ENCODE measurements around the gene GTF2E1. TPM values are rescaled to one million over a fixed set of nuclear protein-coding genes. Genes with fewer than 3 reads are reported as not detected.

The GTF2E1 gene
- total RNA-seq, 1 donor = 13.0 TPM

- Histone ChIP-seq H3K27ac (ENCODE audit: low read depth, low read length) (no peak overlapping the region), H2AFZ (ENCODE audit: low read length) (no peak overlapping the region), H3K27me3 (ENCODE audit: insufficient read depth, low read length) (no peaks in the 10 kb centered on the region), H3K4me3 (ENCODE audit: insufficient read depth, low read length) (no peak overlapping the region), H3K36me3 (ENCODE audit: insufficient read depth, low read length) (no peaks in the 10 kb centered on the region), H3K4me2 (ENCODE audit: insufficient read depth, low read length) (no peak overlapping the region), H3K9me3 (ENCODE audit: low read depth, low read length) (no peaks in the 10 kb centered on the region), H3K4me1 (ENCODE audit: insufficient read depth, low read length) (no peaks in the 10 kb centered on the region), H4K20me1 (ENCODE audit: insufficient read depth, low read length) (no peaks in the 10 kb centered on the region), H3K79me2 (ENCODE audit: insufficient read depth, low read length) (no peaks in the 10 kb centered on the region)
- no peak for TF ChIP-seq CTCF (IDR thresholded peaks at IDR 0.05; ENCODE audit: extremely low read depth, low read depth, low read length)
- no peak for DNase-seq (ENCODE audit: insufficient read length, low spot score, missing footprints)
Observed at GRCh38 chr3:120820748-120821147, 78.2 kb downstream of the GTF2E1 start.

GRCh38 chr3:120821426-120821825, 78.9 kb downstream of the GTF2E1 start:
- H3K27ac ChIP-seq (ENCODE audit: low read depth, low read length) = no peak overlapping the region
- no peaks in the 10 kb centered on the region for H3K27me3 ChIP-seq (ENCODE audit: insufficient read depth, low read length)
- no peak overlapping the region for H3K4me3 ChIP-seq (ENCODE audit: insufficient read depth, low read length)
- no peaks in the 10 kb centered on the region for H3K36me3 ChIP-seq (ENCODE audit: insufficient read depth, low read length)
- no peaks in the 10 kb centered on the region for H3K79me2 ChIP-seq (ENCODE audit: insufficient read depth, low read length)
- no peaks in the 10 kb centered on the region for H4K20me1 ChIP-seq (ENCODE audit: insufficient read depth, low read length)
- no peak overlapping the region for H3K4me2 ChIP-seq (ENCODE audit: insufficient read depth, low read length)
- DNase-seq (ENCODE audit: insufficient read length, low spot score, missing footprints) = no peak
- no peaks in the 10 kb centered on the region for H3K4me1 ChIP-seq (ENCODE audit: insufficient read depth, low read length)
- H3K9me3 ChIP-seq (ENCODE audit: low read depth, low read length) = no peaks in the 10 kb centered on the region
- no peak overlapping the region for H2AFZ ChIP-seq (ENCODE audit: low read length)
- TF ChIP-seq CTCF (IDR thresholded peaks at IDR 0.05; ENCODE audit: extremely low read depth, low read depth, low read length) = no peak

GRCh38 chr3:120823156-120823555, 80.6 kb downstream of the GTF2E1 start:
- no peak overlapping the region for H3K27ac ChIP-seq (ENCODE audit: low read depth, low read length)
- H3K4me1 ChIP-seq (ENCODE audit: insufficient read depth, low read length) = no peaks in the 10 kb centered on the region
- no peaks in the 10 kb centered on the region for H3K36me3 ChIP-seq (ENCODE audit: insufficient read depth, low read length)
- no peak for DNase-seq (ENCODE audit: insufficient read length, low spot score, missing footprints)
- no peaks in the 10 kb centered on the region for H3K9me3 ChIP-seq (ENCODE audit: low read depth, low read length)
- H2AFZ ChIP-seq (ENCODE audit: low read length) = no peak overlapping the region
- TF ChIP-seq CTCF (IDR thresholded peaks at IDR 0.05; ENCODE audit: extremely low read depth, low read depth, low read length) = no peak
- H3K79me2 ChIP-seq (ENCODE audit: insufficient read depth, low read length) = no peaks in the 10 kb centered on the region
- no peaks in the 10 kb centered on the region for H3K27me3 ChIP-seq (ENCODE audit: insufficient read depth, low read length)
- no peak overlapping the region for H3K4me2 ChIP-seq (ENCODE audit: insufficient read depth, low read length)
- H4K20me1 ChIP-seq (ENCODE audit: insufficient read depth, low read length) = no peaks in the 10 kb centered on the region
- H3K4me3 ChIP-seq (ENCODE audit: insufficient read depth, low read length) = no peak overlapping the region

- Histone ChIP-seq H2AFZ (ENCODE audit: low read length) (no peak overlapping the region), H3K27ac (ENCODE audit: low read depth, low read length) (no peak overlapping the region), H4K20me1 (ENCODE audit: insufficient read depth, low read length) (no peaks in the 10 kb centered on the region), H3K4me1 (ENCODE audit: insufficient read depth, low read length) (no peaks in the 10 kb centered on the region), H3K79me2 (ENCODE audit: insufficient read depth, low read length) (no peaks in the 10 kb centered on the region), H3K27me3 (ENCODE audit: insufficient read depth, low read length) (no peaks in the 10 kb centered on the region), H3K4me2 (ENCODE audit: insufficient read depth, low read length) (no peak overlapping the region), H3K36me3 (ENCODE audit: insufficient read depth, low read length) (no peaks in the 10 kb centered on the region), H3K4me3 (ENCODE audit: insufficient read depth, low read length) (no peak overlapping the region), H3K9me3 (ENCODE audit: low read depth, low read length) (no peaks in the 10 kb centered on the region)
- peak; percentile 17 for DNase-seq (ENCODE audit: insufficient read length, low spot score, missing footprints)
- TF ChIP-seq CTCF (IDR thresholded peaks at IDR 0.05; ENCODE audit: extremely low read depth, low read depth, low read length) = no peak
Observed at GRCh38 chr3:120824613-120825012, 82.1 kb downstream of the GTF2E1 start.

All from osteoblast (primary cell).